GM12873 (cell line): ENCODE measurements around the gene PPP2R2C.

ENCODE experiments used
- TF ChIP-seq, protein P1 (sequence below): IDR thresholded peaks from 2 replicates; pipeline ENCODE4 v1.5.1; 2012; ENCODE audit warnings: low read depth, mild to moderate bottlenecking, moderate library complexity, low read length, control low read depth; ENCODE audit not compliant: insufficient read depth; ENCODE audit errors: missing control alignments

The PPP2R2C gene

DNA sequence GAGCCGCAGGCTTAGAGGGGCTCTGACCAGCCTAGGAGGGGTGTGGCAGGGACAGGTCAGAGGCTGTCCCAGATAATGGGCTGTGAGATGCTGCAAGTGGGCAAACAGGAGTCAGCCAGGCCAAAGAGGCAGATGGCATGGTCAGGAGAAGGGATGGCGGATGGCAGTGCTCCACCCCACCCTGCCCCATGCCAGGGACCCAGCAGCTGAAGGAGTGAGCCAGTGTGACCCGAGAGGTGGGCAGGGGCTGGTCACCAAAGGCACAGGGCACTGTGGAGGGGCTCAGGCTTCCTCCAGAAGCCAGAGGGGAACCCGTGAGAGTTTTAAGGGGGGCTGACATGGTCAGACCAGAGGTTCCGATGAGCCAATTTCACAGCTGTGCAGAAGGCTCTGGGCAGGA lies 105.8 kb downstream of the PPP2R2C start:
- TF ChIP-seq, protein P1, sequence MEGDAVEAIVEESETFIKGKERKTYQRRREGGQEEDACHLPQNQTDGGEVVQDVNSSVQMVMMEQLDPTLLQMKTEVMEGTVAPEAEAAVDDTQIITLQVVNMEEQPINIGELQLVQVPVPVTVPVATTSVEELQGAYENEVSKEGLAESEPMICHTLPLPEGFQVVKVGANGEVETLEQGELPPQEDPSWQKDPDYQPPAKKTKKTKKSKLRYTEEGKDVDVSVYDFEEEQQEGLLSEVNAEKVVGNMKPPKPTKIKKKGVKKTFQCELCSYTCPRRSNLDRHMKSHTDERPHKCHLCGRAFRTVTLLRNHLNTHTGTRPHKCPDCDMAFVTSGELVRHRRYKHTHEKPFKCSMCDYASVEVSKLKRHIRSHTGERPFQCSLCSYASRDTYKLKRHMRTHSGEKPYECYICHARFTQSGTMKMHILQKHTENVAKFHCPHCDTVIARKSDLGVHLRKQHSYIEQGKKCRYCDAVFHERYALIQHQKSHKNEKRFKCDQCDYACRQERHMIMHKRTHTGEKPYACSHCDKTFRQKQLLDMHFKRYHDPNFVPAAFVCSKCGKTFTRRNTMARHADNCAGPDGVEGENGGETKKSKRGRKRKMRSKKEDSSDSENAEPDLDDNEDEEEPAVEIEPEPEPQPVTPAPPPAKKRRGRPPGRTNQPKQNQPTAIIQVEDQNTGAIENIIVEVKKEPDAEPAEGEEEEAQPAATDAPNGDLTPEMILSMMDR: no peak

DNA sequence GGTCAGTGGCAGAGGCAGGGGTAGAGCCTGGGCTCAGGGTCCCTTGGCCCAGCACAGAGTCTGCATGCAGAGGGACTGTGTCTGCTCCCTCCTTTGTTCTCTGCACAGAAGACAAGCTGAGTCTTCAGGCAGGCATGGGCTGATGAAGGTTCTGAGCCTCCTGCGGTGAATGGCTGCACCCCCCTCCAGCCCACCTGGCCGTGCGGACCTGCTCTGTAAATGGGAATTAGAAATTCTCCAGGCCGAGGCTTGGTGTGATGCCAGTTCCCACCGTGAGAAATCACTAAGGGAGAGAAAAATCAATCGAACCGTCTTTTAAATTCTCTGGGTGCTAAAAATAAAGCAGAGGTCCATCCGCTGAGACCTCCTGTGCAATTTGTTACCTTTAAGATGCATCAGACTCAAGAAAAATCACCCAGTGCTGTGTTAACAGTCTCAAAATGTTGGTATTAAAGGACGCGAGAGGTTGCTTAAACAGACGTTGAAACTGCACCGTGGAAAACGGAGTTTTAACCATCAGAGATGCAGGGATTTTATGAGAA lies 106.8 kb downstream of the PPP2R2C start:
- TF ChIP-seq, protein P1: no peak

DNA sequence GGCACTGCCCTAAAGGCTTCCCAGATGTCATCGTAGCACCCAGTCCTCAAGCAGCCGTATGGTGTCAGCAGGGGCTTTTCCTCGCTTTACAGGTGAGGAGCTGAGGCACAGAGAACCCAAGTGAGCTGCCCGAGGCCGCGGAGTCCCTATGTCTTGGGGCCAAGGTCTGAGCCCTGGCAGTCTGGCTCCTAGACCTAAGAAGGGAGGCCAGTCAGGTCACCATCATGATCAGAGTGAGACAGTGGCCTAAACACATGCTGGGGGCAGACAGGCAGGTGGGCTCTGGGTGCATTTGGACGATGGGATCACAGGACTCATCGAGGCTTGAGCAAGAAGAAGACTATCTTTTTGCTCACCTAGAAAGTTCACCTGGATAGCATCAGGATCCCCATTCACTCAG lies 107.8 kb downstream of the PPP2R2C start:
- TF ChIP-seq, protein P1: no peak

DNA sequence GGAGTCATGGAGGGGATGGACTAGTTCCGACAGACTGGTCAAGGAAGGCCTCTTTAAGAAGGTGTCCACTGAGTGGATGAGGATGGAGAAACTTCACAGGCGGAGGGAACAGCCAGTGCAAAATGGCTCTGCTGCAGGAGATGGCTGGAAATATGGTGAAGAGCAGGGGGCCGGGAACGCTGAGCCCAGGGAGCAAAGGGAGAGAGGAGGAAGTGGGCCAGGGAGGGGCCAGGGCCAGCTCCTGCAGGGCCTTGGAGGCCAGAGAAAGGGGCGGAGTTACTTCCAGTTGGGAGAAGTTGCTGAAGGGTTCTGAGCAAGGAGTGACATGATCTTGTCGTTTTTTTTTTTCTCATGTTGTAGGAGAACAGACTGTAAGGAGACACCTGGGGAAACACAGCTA lies 108.3 kb downstream of the PPP2R2C start:
- TF ChIP-seq, protein P1: no peak

DNA sequence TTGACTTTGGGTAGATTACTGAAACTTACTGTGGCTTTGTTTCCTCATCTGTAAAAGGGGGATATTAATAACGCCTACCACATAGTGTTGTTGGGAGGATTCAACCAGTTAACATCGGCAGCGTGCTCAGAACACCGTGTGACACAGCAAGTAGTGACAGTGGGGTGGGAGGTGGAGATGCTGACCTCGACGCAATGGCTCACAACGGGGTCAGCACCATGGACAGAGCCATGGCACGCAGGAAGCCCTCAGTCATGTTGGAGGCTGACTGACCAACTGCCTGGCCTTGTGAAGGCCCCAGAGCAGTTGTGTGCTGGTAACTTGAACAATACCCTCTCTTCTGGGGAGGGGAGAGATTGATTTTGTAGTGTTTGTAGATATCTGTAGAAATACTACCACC lies 109.5 kb downstream of the PPP2R2C start:
- TF ChIP-seq, protein P1: no peak

DNA sequence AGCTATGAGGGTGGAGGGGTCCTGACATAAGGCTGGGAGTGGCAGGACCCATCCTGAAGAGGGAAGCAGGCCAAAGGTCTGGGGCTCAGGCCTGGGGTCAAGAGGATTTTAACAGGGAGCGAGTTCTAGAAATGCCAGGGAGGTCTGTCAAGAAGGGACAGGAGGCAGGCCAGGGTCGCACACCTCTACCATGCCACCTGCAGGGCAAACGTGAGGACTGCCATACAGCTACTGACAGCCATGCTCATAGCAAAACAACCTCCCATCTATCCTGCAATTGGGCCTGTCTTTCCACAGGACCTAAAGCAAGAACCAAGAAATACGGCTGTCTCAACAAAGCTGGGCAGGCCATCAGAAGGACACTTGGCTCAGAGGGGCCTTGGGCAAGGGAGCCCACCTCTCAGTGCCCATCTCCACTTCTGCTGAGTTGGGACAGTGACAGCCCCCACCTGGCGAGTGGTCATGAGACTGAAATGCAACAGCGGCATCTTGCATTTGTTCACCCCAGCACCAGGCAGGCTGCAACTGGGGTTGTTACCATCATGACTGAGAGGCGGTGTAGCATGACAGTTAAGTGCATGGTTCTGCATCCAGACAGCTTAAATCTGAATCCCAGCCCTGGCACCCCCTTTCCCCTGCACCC lies 110.0 kb downstream of the PPP2R2C start:
- TF ChIP-seq, protein P1: peak; percentile 10

DNA sequence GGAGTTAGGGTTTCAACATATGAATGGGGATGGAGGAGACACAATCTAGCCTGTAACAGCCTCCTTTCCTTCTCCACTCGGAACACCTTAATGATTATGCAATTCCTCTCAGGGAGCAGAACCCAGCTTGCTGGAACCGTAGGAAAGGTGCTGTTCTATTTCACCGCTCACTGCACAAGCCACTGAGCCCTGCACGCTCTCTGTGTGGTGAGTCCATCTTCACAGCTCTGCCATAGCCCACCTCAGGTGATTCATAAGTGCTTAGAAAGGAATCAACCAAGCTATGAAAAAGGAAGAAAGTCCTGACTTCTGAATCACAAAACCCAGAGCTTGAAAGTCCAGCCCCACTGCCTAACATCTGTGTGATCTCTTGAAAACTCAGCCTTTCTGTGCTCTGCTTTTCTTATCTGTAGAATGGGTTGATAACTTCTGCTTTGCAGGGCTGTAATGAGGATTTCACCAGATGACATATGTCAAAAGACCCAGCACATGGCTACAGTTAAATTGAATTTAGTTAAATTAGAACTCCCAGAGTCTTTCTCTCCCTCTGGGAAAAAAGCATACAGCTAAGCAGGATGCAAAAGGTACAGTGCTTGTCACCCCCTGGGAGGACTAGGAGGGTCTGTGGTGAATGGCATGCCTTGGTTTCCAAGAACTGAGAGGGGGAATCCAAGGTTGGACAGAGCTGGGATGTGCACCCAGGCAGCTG lies 111.2 kb downstream of the PPP2R2C start:
- TF ChIP-seq, protein P1: no peak
